ENCODE measurements around the gene TMEFF2.

DNA sequence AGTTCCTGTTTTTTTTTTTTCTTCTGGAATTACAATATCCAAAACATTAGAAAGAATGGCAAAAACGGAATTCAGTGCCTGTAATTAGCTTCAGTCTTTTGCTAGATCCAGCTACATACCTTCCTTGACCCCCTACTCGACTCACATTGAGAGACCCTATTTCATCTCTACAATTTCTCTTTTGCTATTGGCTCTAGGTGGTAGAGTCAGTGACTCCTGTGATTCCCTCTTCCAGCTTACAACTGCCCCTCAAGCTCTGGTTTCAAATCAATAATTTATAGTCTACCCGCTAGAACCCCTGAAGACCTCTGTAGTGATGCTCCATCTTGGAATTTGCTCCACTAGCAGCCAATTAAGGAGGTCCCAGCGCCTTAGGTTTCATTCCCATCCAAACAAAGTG lies 125.8 kb downstream of the TMEFF2 start:
- TF ChIP-seq FOXM1 (IDR thresholded peaks at IDR 0.05; ENCODE audit: low read depth) (no peak), NFIC (IDR thresholded peaks at IDR 0.05; ENCODE audit: borderline replicate concordance) (no peak)
- TF ChIP-seq, protein P1, sequence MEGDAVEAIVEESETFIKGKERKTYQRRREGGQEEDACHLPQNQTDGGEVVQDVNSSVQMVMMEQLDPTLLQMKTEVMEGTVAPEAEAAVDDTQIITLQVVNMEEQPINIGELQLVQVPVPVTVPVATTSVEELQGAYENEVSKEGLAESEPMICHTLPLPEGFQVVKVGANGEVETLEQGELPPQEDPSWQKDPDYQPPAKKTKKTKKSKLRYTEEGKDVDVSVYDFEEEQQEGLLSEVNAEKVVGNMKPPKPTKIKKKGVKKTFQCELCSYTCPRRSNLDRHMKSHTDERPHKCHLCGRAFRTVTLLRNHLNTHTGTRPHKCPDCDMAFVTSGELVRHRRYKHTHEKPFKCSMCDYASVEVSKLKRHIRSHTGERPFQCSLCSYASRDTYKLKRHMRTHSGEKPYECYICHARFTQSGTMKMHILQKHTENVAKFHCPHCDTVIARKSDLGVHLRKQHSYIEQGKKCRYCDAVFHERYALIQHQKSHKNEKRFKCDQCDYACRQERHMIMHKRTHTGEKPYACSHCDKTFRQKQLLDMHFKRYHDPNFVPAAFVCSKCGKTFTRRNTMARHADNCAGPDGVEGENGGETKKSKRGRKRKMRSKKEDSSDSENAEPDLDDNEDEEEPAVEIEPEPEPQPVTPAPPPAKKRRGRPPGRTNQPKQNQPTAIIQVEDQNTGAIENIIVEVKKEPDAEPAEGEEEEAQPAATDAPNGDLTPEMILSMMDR (IDR thresholded peaks at IDR 0.05): no peak
- TF ChIP-seq, protein P2, sequence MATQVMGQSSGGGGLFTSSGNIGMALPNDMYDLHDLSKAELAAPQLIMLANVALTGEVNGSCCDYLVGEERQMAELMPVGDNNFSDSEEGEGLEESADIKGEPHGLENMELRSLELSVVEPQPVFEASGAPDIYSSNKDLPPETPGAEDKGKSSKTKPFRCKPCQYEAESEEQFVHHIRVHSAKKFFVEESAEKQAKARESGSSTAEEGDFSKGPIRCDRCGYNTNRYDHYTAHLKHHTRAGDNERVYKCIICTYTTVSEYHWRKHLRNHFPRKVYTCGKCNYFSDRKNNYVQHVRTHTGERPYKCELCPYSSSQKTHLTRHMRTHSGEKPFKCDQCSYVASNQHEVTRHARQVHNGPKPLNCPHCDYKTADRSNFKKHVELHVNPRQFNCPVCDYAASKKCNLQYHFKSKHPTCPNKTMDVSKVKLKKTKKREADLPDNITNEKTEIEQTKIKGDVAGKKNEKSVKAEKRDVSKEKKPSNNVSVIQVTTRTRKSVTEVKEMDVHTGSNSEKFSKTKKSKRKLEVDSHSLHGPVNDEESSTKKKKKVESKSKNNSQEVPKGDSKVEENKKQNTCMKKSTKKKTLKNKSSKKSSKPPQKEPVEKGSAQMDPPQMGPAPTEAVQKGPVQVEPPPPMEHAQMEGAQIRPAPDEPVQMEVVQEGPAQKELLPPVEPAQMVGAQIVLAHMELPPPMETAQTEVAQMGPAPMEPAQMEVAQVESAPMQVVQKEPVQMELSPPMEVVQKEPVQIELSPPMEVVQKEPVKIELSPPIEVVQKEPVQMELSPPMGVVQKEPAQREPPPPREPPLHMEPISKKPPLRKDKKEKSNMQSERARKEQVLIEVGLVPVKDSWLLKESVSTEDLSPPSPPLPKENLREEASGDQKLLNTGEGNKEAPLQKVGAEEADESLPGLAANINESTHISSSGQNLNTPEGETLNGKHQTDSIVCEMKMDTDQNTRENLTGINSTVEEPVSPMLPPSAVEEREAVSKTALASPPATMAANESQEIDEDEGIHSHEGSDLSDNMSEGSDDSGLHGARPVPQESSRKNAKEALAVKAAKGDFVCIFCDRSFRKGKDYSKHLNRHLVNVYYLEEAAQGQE (IDR thresholded peaks at IDR 0.05; ENCODE audit: low read depth, low read length): no peak
